CD4-positive, alpha-beta T cell treated with Interleukin-6 at 100 ng/mL for 8 hours (primary cell): ENCODE data around the gene DARS2.
"Not testable (repeated sequence)": the region's sequence is repeated elsewhere in the genome, so short reads cannot be mapped to it uniquely, and the experiment has no call there.

Experiments used
- DNase-seq: peaks from one replicate; pipeline ENCODE4 v3.0.0-alpha.2; 2020; ENCODE audit warnings: mixed read lengths, low spot score

Gene DARS2

DNA sequence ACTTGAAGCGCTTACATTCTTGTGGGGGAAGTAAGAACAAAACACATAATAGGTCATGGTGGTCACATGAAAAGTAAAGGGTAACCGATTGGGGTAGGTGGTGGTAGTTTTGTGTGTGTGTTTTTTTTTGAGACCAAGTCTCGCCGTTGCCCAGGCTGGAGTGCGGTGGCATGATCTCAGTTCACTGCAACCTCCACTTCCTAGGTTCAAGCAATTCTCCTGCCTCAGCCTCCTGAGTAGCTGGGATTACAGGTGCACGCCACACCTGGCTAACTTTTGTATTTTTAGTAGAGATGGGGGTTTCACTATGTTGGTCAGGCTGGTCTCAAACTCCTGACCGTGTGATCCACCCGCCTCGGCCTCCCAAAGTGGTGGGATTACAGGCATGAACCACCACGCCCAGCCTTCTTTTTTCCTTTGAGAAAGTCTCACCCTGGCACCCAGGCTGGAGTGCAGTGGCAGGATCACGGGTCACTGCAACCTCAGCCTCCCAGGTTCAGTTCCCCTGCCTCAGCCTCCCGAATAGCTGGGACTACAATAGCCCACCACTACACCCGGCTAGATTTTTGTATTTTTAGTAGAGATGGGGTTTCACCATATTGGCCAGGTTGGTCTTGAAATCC lies 37.8 kb downstream of the DARS2 start:
- DNase-seq: not testable (repeated sequence)

- DNase-seq: no peak
These were observed 38.3 kb downstream of the DARS2 start for GRCh38 chr1:173862769-173863223.

- no peak for DNase-seq
These were observed 39.0 kb downstream of the DARS2 start for GRCh38 chr1:173863224-173864161.

DNA sequence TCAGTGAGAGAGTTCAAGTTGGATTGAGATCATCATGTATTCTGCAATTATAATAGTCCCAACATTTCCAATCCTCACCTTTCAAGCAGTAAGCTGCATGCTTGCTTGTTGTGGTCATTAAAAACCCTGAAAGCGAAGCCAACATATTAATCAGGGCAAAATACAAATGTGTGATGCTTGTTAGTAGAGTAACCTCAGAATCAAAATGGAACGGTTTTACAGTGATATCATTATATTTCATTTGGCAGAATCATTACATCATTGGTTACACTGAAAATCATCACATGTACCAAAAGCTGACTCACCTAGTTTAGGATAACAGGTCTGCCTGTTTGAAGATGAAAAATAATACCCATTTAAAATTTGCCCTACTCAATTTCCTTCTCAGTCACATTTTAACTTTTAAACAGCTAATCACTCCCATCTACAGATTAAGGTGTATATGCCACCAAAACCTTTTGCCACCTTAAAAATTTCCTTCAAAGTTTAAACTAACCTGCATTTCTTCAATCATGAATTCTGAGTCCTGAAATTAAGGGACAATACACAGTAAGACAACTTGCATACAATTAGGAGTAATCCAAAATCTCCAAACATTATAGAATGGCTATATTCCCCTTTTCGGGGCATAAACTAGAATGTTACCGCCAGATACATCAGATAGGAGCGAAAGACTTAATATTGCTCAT lies 39.9 kb downstream of the DARS2 start:
- no peak for DNase-seq

DNA sequence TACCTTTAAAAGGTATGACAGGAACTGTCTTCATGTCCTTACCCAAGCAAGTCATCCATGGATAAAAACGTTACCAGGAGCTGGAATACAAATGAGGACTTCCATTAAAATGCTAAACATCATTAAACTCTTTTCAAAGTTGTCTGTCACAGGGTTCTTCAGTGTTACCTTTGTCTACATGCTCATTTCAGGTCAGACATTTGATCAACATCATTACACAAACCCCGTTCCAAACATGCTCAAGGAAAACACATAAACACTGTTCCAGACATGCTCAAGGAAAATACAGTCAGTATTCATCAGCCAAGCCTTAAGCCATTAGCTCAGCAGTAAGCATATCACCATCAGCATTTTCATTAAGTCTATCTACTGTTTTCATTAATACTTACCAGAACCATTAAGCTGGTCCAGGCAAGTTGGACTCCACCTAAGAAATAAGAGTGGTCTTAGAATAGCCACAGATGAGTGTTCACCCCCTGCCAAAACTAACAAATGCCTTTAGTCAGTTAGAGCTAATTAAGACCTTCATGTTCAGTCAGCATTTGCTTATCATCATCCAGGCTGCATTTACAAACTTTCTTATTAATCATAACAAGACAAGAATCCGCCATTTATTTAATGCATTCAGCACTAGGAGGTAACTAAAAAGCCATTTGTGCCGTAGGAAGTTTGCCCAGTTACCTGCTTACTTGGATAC lies 41.1 kb downstream of the DARS2 start:
- no peak for DNase-seq

DNA sequence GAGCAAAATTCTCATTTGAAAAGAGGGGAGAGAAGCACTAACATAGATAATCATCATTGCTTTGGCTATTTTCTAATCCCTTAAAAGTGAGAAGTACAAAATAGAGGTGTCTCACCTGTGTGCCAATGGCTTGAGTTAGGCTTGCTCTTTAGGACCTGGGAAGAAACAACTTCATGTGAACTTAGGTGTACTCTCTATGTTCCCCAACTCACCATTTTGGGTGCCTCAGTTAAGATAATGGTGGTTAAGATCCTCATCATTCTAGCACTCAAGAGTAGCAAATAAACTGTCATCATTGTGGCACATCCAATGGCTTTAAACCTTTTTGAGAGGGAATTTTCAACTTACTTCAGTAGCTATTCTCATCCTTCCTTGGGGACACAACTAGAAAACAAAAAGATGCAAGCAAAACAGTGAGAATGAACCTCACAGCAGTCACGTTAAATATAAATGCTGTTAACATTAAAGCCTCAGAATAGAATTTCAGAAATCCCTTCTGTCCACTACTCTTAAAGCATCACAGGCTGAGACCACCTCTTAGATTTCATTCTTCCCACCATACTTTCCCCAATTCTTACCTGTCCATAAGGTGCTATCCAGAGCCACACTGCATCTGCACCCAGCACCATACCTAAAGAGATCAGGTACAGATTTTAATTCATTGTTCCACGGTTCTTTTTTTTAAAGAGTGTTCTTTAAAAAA lies 42.1 kb downstream of the DARS2 start:
- DNase-seq: no peak

- DNase-seq: no peak
These were observed 42.8 kb downstream of the DARS2 start for GRCh38 chr1:173867141-173867752.

GRCh38 chr1:173867753-173868265 lies 43.3 kb downstream of the DARS2 start, which contains the start of gene GAS5:
TSS of gene GAS5 (minus strand) at chr1:173867989.
- peak; percentile 100 for DNase-seq

DNA sequence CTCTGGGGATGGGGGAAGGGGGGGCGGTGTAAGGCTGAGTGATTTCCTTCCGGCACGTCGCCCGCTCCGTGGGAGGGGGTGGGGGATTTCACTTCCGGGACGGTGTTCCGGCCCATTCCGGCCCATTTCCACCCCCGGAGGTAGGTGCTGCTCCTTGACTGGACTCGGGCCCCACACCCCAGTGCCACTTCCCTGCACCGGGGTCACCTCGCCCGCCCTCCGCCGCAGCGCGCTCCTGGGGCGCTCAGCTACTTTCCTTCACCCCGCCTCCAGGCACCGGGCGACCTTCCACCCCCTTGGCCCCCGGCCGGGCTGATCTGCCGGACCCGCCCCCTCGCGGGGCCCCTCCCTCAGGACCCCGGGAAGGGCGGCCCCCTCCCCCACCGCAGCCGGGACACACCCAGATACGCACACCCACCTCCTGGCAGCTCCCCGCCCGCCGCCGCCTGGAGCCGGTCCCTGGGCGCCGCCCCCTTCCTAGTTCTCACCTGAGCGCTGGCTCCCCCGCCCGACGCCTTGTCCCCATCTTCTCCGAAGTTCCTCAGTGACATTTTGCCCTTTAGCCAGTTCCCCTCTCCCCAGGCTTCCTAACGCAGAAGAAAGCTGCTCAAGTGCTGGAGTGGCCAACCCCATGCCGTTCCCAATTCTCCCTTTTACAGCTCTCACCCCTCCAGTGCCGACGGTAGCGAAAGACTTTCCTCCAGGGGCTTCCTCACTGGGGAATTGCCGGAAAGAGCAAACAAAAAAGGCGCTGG lies 44.0 kb downstream of the DARS2 start, which contains the start of gene ZBTB37:
ZBTB37 (plus strand) TSS at position 115 of the 755 bp plus-strand sequence. CDS start 1,846 bp downstream, outside the sequence.
- peak; percentile 95 for DNase-seq

- DNase-seq: no peak
These were observed 44.5 kb downstream of the DARS2 start for GRCh38 chr1:173869021-173869359.

DNA sequence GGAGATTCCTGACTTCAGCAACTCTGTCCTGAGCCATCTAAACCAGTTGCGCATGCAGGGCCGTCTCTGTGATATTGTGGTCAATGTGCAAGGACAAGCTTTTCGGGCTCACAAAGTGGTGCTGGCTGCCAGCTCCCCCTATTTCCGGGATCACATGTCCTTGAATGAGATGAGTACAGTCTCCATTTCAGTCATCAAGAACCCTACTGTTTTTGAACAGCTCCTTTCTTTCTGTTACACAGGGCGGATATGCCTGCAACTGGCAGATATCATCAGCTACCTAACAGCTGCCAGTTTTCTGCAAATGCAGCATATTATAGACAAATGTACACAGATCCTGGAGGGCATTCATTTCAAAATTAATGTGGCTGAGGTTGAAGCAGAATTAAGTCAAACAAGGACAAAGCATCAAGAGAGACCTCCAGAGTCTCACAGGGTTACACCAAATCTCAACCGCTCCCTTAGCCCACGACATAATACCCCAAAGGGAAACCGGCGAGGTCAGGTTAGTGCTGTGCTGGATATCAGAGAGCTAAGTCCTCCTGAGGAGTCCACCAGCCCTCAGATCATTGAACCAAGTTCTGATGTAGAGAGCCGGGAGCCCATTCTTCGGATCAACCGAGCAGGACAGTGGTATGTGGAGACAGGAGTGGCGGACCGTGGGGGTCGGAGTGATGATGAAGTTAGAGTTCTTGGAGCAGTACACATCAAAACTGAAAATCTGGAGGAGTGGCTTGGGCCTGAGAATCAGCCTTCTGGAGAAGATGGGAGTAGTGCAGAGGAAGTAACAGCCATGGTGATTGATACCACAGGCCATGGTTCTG lies 46.0 kb downstream of the DARS2 start:
- peak; percentile 38 for DNase-seq

- DNase-seq: no peak
These were observed 46.6 kb downstream of the DARS2 start for GRCh38 chr1:173871091-173871490.

GRCh38 chr1:173871500-173871899 lies 47.0 kb downstream of the DARS2 start:
- no peak for DNase-seq

GRCh38 chr1:173876732-173877131 lies 52.3 kb downstream of the DARS2 start:
- no peak for DNase-seq

DNA sequence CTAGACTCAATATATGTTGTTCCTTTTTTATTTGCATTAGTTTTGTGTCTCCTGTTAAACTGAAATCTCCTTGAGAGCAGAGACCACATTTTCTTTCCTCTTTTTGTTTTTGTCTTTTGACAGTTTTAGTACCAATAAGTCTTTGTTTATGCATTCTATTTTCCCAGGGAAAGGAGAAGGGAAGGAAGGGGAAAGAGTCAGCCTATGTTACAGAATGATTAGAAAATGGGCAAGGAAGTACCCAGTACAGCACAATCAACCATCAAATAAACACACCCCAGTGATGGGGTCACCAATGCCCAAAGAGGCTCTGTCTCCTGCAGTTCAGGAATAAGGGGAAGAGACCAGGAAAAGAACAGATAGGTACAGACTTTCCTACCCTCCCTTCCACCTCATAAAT lies 53.8 kb downstream of the DARS2 start:
- no peak for DNase-seq

DNA sequence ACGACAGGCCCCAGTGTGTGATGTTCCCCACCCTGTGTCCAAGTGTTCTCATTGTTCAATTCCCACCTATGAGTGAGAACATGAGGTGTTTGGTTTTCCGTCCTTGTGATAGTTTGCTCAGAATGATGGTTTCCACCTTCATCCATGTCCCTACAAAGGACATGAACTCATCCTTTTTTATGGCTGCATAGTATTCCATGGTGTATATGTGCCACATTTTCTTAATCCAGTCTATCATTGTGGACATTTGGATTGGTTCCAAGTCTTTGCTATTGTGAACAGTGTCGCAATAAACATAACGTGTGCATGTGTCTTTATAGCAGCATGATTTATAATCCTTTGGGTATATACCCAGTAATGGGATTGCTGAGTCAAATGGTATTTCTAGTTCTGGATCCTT lies 56.6 kb downstream of the DARS2 start:
- DNase-seq: not testable (repeated sequence)

DNA sequence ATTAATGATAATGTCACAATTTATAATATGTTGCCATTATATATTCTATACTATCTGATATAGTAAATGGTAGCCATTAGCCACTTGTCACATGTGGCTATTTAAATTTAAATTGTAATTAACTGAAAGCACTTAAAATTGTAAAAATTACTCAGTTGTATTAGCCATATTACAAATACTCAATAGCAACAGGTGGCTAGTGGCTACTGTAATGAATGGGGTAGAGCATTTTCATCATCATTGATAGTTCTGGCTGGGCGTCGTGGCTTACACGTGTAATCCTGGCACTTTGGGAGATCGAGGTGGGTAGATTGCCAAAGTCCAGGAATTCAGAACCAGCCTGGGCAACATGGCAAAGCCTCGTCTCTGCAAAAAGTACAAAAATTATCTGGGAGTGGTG lies 60.2 kb downstream of the DARS2 start:
- no peak for DNase-seq

DNA sequence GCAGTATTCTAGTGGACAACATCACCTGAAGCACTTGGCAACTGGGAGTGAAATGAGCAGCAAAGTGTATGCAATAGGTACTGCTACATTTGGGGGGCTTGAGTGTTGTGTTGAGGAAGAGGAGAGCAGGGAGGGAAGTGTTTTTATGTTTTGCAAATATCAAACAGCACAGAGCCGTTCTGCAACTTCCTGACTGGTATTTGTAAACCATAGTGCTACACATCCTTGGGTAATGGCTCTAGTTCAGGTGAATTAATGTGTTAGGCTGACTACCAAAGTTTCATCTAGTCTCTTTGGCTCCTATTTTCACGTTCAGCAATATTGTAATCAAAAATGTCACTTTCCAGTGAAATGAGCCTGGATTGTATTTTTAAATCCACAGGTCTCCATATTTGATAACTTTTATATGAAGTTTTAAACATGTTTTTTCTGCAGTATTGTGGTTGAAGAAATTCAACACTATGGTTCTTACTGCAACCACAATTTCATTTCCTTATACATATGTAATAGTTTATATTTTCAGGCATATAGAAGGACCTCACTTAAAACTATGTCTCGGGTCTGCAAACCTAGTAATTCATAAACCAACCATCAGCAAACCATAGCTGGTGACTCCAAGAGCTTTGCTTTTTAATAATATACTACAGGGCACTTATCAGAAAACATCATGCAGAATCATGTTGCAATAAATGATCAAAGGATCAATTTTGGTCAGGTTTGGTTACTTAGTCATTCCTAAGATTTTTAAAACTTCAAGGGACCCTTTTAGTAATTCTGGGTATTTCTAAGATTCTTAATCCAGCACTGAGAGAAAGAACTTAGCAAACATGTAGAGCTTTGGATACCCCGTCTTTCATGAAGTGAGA lies 62.5 kb downstream of the DARS2 start:
- DNase-seq: no peak
